Hepatic stellate cell (primary cell): ENCODE data around the gene ROPN1L.
"Not testable (repeated sequence)": the region's sequence is repeated elsewhere in the genome, so short reads cannot be mapped to it uniquely, and the experiment has no call there.

ENCODE experiments used
- DNase-seq: peaks from one replicate; pipeline ENCODE4 v3.0.0; 2011; ENCODE audit warnings: low spot score

The ROPN1L gene

DNA sequence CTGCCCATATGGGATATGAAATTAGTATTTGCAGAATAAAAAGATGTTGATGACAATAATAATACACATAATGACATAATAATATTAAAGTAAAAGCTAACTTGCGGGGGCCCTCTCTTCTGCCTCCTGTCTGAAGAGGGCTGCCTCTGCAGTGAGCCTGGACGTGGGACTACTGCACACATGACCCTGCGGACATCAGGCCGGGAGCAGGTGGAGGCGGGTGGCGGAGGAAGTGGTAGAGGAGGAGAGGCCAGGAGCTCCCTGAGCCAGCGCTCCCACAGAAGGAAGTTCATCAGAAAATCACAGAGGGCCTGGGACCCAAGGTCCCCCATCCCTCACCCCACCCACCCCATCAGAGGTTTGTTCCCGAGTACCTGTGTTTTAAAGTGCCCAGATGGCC, 60.5 kb downstream of the ROPN1L start:
- DNase-seq = no peak

DNA sequence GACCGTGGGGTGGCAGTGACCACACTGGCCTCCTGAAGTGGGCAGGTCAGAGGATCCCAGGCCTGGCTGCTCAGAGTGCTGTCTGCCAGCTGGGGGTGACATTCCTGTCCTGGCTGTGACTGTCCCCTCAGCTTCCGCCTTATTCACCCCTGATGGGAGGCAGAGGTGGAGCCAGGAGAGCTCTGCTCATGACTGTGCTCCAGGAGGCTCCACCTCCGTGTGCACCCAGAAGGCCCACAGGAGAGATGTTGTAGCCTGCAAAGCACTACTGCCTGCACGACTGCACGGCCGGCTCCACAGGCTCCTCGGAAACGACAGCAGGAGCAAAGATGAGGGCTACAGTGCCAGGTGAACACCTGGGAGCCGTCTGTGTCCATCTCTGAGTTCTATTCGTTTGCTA, 60.9 kb downstream of the ROPN1L start:
- DNase-seq = no peak

DNA sequence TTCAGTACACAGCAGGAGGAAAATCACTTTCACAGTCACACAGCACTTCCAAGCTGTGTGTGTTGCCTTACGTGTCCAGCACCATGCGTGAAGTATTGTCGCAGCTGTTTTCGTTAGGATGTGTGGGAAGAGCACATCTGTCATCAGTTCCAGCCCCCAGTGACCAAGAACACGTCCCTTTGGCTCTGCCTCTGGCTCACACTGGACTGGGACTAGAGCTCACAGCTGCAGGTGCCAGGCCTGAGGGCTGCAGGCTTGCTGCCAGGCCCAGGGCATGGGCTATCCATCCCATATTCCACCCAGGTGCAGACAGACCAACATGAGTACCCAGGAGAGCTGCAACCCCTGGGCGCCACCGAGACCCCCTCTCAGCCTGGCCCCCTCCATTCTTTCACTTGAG, 61.6 kb downstream of the ROPN1L start:
- DNase-seq = no peak

DNA sequence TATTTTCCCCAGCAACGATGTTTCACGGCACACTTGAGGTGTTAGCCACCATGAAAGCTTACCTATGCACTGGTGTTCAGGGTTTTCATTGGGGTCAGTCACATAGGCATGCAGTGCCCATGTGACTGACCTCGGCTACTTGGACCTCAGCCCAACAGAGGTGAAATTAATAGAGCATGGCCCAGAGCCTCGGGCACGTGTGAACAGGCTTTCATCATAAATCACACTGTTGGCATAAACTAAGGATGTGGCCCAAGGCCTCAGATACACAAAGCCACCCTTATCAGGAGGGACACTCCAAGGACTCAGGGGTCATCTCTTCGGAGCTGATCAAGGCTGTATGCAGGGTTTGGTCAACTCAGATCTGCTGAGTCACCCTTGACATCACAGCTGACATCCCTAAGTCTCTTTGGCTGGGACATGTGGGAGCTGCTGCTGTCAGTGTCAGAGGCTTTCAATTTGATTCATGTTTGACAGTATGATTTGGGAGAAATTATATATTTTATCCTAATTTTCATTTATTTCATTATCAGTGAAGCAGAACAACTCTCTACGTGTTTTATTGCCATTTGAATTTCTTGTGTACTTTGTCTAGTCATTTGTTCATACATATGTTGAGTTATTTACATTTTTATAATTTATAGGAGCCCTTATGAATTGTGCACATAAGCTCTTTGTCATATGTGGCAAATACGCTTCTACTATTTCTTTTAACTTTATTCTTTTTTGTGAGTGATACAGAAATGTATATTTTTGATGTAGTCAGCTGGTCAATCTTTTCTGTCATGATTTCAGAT, 62.5 kb downstream of the ROPN1L start:
- no peak for DNase-seq

DNA sequence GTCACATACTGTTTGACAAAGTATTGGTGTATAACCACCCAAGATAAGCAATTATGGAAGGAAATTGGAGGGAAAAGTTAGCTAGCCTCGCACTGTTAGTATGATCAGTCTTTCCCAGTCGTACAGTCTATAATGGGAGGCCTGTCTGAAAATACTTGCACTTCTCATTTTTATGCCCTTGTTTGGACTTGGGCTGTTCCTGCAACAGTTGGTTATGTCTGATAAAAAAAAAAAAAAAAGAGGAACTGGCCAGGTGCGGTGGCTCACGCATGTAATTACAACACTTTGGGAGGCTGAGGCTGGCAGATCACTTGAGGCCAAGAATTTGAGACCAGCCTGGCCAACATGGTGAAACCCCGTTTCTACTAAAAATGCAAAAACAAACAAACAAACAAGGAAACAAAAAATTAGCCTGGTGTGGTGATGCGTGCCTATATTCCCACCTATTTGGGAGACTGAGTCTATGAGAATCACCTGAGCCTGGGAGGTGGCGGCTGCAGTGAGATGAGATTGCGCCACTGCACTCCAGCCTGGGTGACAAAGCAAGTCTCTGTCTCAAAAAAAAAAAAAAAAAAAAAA, 63.9 kb downstream of the ROPN1L start:
- DNase-seq = no peak

DNA sequence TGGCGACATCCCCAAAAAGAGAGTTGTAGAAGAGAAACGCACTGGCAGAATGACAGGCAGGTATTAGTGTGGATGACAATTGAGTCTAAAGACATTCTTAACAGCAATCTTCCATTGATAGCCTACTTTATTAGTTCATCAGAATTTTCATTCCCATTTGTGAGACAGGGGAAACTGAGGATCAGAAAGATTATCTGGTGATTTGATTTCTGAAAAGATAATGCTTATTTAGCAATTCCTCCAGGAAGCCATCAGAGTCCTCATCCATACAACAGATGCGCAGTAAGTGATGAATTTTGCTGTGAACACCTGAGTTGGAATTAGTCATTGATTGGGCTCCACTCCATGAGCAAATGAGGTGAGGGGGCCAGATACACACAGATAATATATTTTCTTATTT, 64.9 kb downstream of the ROPN1L start:
- no peak for DNase-seq

DNA sequence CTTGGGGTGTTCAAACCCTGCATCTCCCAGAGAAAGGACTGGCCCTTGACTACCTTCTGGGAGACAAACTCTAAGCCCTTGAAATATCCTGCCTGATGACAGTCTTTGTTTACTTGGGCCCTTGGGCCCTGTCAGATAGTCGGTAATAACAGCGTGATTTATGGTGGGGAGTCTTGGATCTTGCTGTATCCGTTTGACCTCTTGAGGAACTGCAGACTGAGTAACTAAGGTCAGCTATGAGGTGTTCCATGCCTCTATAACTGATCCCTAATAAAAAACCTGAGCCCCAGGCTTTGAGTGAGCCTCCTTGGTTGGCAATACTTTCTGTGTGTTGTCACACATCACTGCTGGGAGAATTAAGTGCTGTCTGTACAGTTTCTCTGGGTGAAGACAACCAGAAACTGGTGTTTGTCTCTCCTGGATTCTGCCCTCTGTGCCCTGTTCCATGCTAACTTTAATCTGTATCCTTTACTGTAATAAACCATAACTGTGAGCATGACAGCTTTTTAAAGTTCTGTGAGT, 66.0 kb downstream of the ROPN1L start:
- DNase-seq = peak; percentile 38

DNA sequence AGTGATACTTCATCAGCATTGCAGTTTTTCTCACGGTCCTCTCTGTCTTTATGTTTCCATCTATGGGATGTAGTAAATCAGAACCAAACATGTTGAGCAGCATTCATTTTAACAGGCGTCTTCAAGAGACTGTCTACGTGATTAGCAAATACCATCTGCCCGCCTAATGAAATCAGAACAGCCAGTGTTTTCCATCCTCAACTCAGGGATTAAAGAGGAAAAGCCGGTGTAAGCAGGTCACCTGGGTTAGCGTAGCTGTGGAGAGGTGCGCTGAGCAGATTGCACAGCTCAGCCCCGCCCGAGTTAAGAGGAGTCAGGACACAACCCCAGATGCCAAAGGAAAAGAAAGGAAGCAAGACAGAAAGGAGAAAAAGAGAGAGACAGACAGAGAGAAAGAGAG, 67.9 kb downstream of the ROPN1L start:
- no peak for DNase-seq

DNA sequence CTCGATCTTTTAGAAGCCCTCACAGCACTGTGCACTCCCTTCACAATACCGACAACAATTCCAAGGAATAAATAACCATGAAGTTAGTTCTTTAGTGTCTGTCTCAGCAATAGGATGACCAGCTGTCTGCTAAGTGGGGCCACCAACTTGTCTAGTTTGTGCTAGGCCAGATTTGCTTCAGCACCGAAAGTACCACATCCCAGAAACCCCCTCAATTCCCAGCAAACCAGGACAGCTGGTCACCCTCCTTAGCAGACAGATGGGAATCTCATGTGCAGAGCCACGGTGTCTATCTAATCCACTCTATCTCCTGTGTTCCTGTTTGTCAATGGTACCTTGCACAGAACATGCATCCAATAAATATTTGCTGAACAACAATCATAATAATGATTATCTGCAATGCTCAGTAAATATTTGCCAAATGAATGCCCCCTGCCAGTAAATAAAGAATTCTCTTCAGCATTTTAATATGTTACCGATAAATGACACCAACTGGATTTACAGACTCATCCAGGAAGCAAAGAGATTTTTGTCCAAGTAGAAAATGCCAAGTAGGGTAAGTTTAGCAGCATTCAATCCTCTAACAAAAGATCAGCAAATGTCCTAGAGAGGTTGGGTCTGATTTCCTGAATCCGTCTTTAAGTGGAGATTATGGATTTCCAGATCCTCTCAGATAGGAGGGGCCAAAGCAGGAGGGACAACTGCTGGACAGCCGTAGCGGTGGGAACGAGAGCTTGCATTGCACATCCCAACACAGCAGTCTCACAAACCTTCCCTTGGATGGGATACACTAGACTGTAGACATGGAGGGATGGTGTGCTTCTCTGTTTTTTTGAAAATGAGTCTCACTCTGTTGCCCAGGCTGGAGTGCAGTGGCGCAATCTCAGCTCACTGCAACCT, 70.3 kb downstream of the ROPN1L start:
- DNase-seq = no peak

DNA sequence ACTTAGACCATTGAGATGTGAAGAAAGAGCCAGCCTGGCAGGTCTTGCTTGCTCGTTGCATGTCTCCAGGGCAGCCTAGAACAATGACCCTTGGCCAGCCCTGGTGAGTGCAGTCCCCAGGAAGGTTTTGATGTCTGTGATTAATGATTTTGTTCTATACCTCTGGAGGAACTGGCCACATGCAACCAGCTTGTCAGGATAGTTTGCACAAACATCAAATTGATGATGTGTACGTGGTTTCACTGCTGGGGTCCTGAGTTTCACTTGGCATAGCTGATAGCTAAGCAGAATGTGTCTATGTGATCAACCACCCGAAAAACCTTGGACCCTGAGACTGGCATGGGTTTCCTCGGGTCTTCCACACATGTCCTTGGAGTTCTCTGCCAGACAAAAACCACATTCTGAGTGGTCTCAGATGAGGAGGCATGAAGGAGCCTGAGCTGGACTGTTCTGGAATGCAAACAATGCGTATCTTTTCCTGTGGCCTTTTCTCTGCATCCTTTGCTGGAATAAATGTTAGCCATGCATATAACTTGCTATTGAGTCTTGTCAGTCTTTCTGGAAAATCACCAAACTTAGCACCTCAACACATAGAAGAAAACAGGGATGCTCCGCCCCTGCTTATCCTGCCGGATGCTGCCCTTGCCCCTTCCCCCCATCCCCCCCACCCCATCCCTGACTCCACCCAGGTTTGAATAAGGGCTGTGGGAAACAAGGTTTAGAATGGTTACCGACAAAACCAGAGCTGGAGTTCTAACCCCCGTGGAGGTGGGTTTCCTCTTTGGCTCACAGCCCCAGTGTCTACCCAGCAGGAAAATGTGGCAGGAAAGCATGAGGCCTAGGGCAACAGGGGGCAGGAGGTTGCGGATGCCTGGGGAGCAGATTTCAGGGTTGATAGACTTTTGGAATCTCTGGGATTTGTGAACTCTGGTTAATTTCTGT, 72.1 kb downstream of the ROPN1L start:
- peak; percentile 64 for DNase-seq

DNA sequence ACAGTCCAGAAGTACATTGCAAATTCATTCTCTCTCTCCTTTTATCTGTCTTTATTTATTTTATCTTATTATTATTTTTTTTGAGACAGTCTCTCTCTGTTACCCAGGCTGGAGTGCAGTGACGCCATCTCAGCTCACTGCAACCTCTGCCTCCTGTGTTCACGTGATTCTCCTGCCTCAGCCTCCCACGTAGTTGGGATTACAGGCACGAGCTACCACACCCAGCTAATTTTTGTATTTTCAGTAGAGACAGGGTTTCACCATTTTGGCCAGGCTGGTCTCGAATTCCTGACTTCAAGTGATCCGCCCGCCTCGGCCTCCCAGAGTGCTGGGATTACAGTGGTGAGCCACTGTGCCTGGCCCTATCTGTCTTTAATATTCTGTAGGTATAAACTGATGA, 72.9 kb downstream of the ROPN1L start:
- DNase-seq = not testable (repeated sequence)
